MM.1S (cell line): ENCODE measurements around the gene SIDT1.

ENCODE experiments used
- CTCF ChIP-seq: fragments of 300-600 bp; sonication (generic); IDR thresholded peaks from 2 replicates; pipeline ENCODE4 v1.5.1; 2016; ENCODE audit warnings: antibody characterized with exemption, low read length, mixed read lengths
- EZH2phosphoT487 ChIP-seq: fragments of 300-600 bp; sonication (generic); IDR thresholded peaks from 2 replicates; pipeline ENCODE4 v1.6.1; 2018; ENCODE audit warnings: antibody characterized with exemption, low read length

GRCh38 chr3:113523241-113523640, 9.1 kb upstream of the SIDT1 start:
- TF ChIP-seq CTCF (no peak), EZH2phosphoT487 (no peak)
